HG03060 (cell line): ENCODE measurements around the gene PTPN13.
"Not testable (repeated sequence)": the region's sequence is repeated elsewhere in the genome, so short reads cannot be mapped to it uniquely, and the experiment has no call there.

Experiments
- ATAC-seq: cut with Tn5 transposase; IDR thresholded peaks from one replicate; pipeline ENCODE4 v1.9.1; 2021; ENCODE audit warnings: low read depth, moderate number of reproducible peaks; ENCODE audit not compliant: unreplicated experiment

Gene PTPN13

GRCh38 chr4:86688026-86688425, 93.9 kb downstream of the PTPN13 start:
- no peak for ATAC-seq

DNA sequence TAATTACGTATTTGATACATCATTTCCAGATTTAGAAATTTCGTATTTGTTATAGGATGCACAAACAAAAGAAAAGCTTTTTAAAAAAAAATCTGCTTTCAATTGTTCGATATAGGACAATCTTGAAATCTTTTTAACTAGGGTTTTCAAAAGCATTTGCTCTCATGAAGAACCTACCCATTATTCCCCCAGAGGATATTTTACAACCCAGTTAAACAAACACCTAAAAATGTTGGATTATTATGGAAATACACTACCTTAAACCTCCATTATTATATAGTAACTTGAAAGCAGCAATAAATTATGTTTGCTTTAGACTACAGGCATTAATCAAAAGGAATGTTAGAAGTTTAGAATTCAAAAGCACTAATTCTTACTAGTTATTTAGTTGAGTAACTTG, 110.5 kb downstream of the PTPN13 start:
- no peak for ATAC-seq

- no peak for ATAC-seq
Measured at GRCh38 chr4:86706923-86707597, 112.9 kb downstream of the PTPN13 start.

DNA sequence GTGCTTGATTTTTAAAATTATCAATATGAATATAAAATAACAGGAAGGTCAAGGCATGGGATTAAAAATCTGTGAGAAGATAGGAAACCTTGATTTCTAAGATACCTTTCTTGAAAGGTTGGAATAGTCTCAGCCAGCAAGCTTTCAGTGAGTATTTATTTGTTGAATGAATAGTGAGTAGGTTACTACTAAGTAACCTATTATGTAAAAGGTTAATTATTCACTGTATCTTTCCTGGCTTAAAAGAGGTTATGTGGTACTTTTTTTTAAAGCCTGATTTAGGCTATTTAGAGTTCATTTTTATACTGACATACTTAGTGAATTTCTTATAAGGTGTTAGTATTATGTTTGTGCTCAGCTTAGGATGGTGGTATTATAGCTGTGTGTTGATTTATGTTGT, 123.5 kb downstream of the PTPN13 start:
- no peak for ATAC-seq

DNA sequence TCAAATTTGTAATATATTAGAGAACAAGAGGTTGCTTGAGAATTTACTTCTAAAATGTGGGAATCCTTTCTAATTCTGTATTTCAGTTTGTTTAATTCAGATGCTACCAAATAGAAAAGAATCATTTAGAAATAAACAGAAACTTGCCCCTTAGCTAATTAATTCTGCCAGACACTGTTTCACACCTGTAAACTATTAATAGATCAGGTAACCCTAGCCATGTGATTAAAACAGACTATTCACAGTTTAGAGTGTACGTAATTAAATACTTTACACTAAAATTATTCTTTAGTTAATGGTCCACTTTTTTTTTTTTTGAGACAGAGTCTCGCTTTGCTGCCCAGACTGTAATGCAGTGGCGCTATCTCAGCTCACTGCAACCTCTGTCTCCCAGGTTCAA, 124.0 kb downstream of the PTPN13 start:
- no peak for ATAC-seq

DNA sequence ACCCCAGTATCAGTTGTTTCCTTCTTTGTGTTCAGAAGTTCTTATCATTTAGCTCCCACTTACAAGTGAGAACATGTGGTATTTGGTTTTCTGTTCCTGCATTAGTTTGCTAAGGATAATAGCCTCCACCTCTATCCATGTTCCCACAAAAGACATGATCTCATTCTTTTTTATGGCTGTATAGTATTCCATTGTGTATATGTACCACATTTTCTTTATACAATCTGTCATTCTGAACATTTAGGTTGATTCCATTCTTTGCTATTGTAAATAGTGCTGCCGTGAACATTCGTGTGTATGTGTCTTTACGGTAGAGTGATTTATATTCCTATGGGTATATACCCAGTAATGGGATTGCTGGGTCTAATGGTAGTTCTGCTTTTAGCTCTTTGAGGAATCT, 125.0 kb downstream of the PTPN13 start:
- not testable (repeated sequence) for ATAC-seq

GRCh38 chr4:86720508-86721068, 126.5 kb downstream of the PTPN13 start:
- no peak for ATAC-seq

DNA sequence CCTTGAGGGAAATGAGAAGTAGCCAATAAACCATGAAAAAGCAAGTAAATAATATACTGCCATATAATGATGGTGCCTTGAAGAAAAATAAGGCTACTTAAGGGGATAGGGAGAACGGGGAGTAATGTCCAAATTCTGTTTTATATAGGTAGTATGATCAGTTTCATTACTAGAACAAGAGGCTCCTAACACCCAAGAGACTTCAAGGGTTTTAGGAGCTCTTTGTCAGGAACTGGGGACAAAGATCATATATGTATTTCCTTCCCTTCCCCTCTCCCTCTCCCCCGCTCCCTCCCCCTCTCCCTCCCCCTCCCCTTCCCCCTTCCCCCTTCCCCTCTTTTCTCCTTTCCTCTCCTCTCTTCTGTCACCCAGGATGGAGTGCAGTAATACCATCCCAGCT, 127.3 kb downstream of the PTPN13 start:
- no peak for ATAC-seq

GRCh38 chr4:86730310-86730709, 136.2 kb downstream of the PTPN13 start:
- ATAC-seq, result no peak

- ATAC-seq, result no peak
Measured at GRCh38 chr4:86737244-86737643, 143.1 kb downstream of the PTPN13 start.

- no peak for ATAC-seq
Measured at GRCh38 chr4:86741846-86742245, 147.7 kb downstream of the PTPN13 start.

DNA sequence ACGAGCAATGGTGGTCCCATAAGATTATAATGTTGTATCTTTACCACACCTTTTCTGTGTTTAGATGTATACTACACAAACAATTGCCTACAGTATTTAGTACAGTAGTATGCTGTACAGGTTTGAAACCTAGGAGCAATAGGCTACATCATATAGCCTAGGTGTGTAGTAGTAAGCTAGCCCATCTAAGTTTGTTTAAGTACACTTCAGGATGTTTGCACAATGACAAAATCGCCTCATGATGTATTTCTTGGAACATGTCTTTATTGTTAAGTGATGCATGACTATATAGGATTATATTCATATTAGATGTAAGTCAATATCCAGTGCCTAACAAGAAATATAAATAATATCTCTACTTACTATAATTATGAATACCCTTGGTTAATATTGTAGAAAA, 150.5 kb downstream of the PTPN13 start:
- no peak for ATAC-seq

DNA sequence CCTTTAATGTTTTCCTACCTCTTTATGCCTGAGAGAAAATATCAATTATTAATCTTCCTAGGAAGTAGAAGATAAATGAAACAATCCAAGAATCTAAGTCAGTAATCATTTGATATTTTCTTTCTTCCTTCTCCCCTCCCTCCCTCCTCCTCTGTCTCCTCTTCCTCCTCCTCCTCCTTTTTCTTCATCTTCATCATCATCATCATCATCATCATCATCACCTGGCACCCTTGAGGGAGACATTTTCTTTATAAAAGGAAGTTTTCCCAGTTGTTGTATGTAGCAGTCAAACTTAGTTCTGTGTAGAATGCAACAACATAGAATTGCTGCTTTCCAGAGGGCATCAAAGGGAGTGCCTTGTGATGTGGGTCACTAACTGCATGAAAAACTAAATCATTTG, 155.0 kb downstream of the PTPN13 start:
- no peak for ATAC-seq

GRCh38 chr4:86755388-86755787, 161.3 kb downstream of the PTPN13 start:
- ATAC-seq, result no peak

GRCh38 chr4:86757468-86757867, 163.4 kb downstream of the PTPN13 start:
- ATAC-seq, result no peak

- no peak for ATAC-seq
Measured at GRCh38 chr4:86759298-86759697, 165.2 kb downstream of the PTPN13 start.

- no peak for ATAC-seq
Measured at GRCh38 chr4:86762649-86763048, 168.5 kb downstream of the PTPN13 start.

GRCh38 chr4:86769794-86770193, 175.7 kb downstream of the PTPN13 start:
- no peak for ATAC-seq

GRCh38 chr4:86771141-86771540, 177.0 kb downstream of the PTPN13 start:
- ATAC-seq, result no peak

DNA sequence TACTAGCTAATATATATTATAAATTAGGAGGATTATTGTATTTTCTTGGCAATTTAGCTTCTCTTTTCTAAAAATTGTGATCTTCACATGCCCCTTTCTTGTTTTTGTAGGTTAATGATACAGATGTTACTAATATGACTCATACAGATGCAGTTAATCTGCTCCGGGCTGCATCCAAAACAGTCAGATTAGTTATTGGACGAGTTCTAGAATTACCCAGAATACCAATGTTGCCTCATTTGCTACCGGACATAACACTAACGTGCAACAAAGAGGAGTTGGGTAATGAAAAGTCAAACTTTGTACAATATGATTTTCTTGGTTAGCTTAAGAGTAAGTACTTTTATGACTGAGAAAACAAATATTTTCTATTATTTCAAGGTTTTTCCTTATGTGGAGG, 180.9 kb downstream of the PTPN13 start:
- no peak for ATAC-seq

DNA sequence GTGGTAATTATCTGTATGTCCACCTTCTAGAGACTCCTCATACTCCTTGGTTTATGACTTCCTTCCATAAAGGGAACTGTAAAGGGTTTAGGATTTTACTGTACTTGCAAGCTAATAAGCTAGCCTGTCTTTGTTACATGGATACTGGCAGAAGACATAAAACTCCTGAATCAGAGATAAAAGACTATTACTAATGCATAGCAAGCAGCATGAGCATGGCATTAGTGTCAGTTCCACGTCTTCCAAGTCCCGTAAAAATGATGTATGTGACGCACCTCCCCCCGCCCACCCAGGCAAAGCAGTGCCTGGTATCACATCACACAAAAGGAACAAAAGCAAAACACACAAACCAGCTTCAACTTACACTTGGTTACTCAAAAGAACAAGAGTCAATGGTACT, 184.1 kb downstream of the PTPN13 start:
- no peak for ATAC-seq

DNA sequence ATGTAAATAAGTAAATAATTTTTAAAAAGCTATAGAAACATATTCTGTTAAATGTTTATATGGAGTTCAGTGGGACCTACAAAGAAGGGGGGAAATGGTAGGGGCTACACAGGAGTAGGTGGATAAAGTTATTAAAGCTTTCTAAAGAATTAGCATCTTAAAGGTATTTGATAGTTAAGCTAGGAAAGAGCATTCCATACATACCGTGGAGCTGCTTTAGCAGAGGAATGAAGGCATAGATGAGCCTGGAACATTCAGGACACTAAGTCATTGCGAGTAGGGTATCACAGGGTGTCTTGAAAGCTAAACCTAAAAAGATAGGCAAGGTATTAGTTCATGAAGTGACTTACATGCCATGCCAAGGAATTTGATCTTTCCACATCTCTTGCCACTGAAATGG, 194.7 kb downstream of the PTPN13 start:
- no peak for ATAC-seq

DNA sequence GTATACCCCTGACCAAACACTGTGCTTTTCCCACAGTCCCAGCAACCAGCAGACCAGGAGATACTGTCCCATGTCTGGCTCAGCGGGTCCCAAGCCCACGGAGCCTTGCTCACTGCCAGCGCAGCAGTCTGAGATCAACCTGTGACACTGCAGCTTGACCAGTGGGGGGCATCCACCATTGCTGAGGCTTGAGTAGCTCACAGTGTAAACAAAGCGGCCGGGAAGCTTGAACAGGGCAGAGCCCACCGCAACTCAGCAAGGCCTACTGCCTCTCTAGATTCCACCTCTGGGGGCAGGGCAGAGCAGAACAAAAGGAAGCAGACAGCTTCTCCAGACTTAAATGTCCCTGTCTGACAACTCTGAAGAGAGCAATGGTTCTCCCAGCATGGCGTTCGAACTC, 197.0 kb downstream of the PTPN13 start:
- no peak for ATAC-seq
